ENCODE measurements around the gene MAP3K12. TPM values are rescaled to one million over a fixed set of nuclear protein-coding genes. Genes with fewer than 3 reads are reported as not detected.

Gene MAP3K12
- total RNA-seq, 1 experiment from 2014 or later, result 4.6 TPM

- DNase-seq, result no peak
- intact Hi-C loops (cut with micrococcal nuclease; ENCODE audit: unreplicated experiment), result loop anchor here (5.0 kb wide), 1 partner anchor 185 kb away; the partner anchor contains the start of gene AAAS
- CTCF ChIA-PET, result no interaction called here
- H3K9me3 Mint-ChIP-seq (ENCODE audit: low read depth, unreplicated experiment), result no peaks in the 10 kb centered on the region
- peaks cover 34% of the 10 kb centered on the region for H3K36me3 Mint-ChIP-seq (ENCODE audit: insufficient read depth, unreplicated experiment)
- H3K4me1 Mint-ChIP-seq (ENCODE audit: low read depth, unreplicated experiment), result no peaks in the 10 kb centered on the region
- TF ChIP-seq CTCF (IDR thresholded peaks at IDR 0.05; ENCODE audit: unreplicated experiment), result no peak
- no peak overlapping the region for H3K4me3 Mint-ChIP-seq (ENCODE audit: low read depth, unreplicated experiment)
- no peaks in the 10 kb centered on the region for H3K27me3 Mint-ChIP-seq (ENCODE audit: unreplicated experiment)
- no TSS peak for BruUV-seq (replicated peaks)
- H3K27ac Mint-ChIP-seq (ENCODE audit: unreplicated experiment), result no peak overlapping the region
Measured at GRCh38 chr12:53507603-53507885, 8.3 kb upstream of the MAP3K12 start.

GRCh38 chr12:53506881-53507602 lies 7.8 kb upstream of the MAP3K12 start, which contains the start of gene NPFF:
Gene NPFF (minus strand): TSS chr12:53507484. CDS start chr12:53507474, 10 bp downstream.
- Mint-ChIP-seq H3K9me3 (ENCODE audit: low read depth, unreplicated experiment) (no peaks in the 10 kb centered on the region), H3K36me3 (ENCODE audit: insufficient read depth, unreplicated experiment) (peaks cover 29% of the 10 kb centered on the region), H3K4me3 (ENCODE audit: low read depth, unreplicated experiment) (no peak within 1 kb of the TSS), H3K4me1 (ENCODE audit: low read depth, unreplicated experiment) (peaks cover 5% of the 10 kb centered on the region), H3K27ac (ENCODE audit: unreplicated experiment) (no peak within 1 kb of the TSS), H3K27me3 (ENCODE audit: unreplicated experiment) (no peaks in the 10 kb centered on the region)
- no peak for TF ChIP-seq CTCF (IDR thresholded peaks at IDR 0.05; ENCODE audit: unreplicated experiment)
- DNase-seq, result no peak
- CTCF ChIA-PET, result no interaction called here
- no TSS peak for BruUV-seq (replicated peaks)
- intact Hi-C loops (cut with micrococcal nuclease; ENCODE audit: unreplicated experiment), result loop anchor here (5.0 kb wide), 1 partner anchor 185 kb away; the partner anchor contains the start of gene AAAS

GRCh38 chr12:53506450-53506785 lies 7.2 kb upstream of the MAP3K12 start:
- Mint-ChIP-seq H3K4me3 (ENCODE audit: low read depth, unreplicated experiment) (no peak overlapping the region), H3K36me3 (ENCODE audit: insufficient read depth, unreplicated experiment) (peaks cover 29% of the 10 kb centered on the region), H3K4me1 (ENCODE audit: low read depth, unreplicated experiment) (peaks cover 8% of the 10 kb centered on the region), H3K27ac (ENCODE audit: unreplicated experiment) (no peak overlapping the region), H3K9me3 (ENCODE audit: low read depth, unreplicated experiment) (no peaks in the 10 kb centered on the region), H3K27me3 (ENCODE audit: unreplicated experiment) (no peaks in the 10 kb centered on the region)
- TF ChIP-seq CTCF (IDR thresholded peaks at IDR 0.05; ENCODE audit: unreplicated experiment), result no peak
- DNase-seq, result no peak
- CTCF ChIA-PET, result interaction anchor here (0.7 kb wide), 1 partner anchor 185 kb away, joined by 4 read pairs; no protein-coding TSS in a partner anchor
- intact Hi-C loops (cut with micrococcal nuclease; ENCODE audit: unreplicated experiment), result loop anchor here (5.0 kb wide), 1 partner anchor 184 kb away; the partner anchor contains the start of gene AAAS
- no TSS peak for BruUV-seq (replicated peaks)

- Mint-ChIP-seq H3K4me3 (ENCODE audit: low read depth, unreplicated experiment) (no peak overlapping the region), H3K36me3 (ENCODE audit: insufficient read depth, unreplicated experiment) (peaks cover 35% of the 10 kb centered on the region), H3K9me3 (ENCODE audit: low read depth, unreplicated experiment) (no peaks in the 10 kb centered on the region), H3K27me3 (ENCODE audit: unreplicated experiment) (no peaks in the 10 kb centered on the region), H3K4me1 (ENCODE audit: low read depth, unreplicated experiment) (peaks cover 8% of the 10 kb centered on the region), H3K27ac (ENCODE audit: unreplicated experiment) (no peak overlapping the region)
- no TSS peak for BruUV-seq (replicated peaks)
- CTCF ChIA-PET, result interaction anchor here (0.7 kb wide), 1 partner anchor 185 kb away, joined by 4 read pairs; no protein-coding TSS in a partner anchor
- intact Hi-C loops (cut with micrococcal nuclease; ENCODE audit: unreplicated experiment), result loop anchor here (5.0 kb wide), 1 partner anchor 184 kb away; the partner anchor contains the start of gene AAAS
- no peak for DNase-seq
- no peak for TF ChIP-seq CTCF (IDR thresholded peaks at IDR 0.05; ENCODE audit: unreplicated experiment)
Measured at GRCh38 chr12:53505555-53506449, 6.5 kb upstream of the MAP3K12 start.

Data from Calu3 (cell line).